Measurements from ENCODE around the gene DNAJA4.

- no peak for TF ChIP-seq EP300 (IDR thresholded peaks at IDR 0.05; ENCODE audit: borderline replicate concordance in 1 of 2, low read depth in 2 of 2, low read length in 2 of 2)
- no peak for TF ChIP-seq RAD21 (IDR thresholded peaks at IDR 0.05 in 1 of 2, conservative IDR thresholded peaks at IDR 0.05 in 1 of 2; ENCODE audit: low read depth in 2 of 2, low read length in 2 of 2)
- TF ChIP-seq CTCF (IDR thresholded peaks at IDR 0.05; ENCODE audit: control extremely low read depth in 1 of 3, insufficient read depth in 1 of 3, low read depth in 1 of 3, low read length in 3 of 3), result no peak
- no peak for TF ChIP-seq SP1 (IDR thresholded peaks at IDR 0.05; ENCODE audit: low read depth, low read length)
- TF ChIP-seq POLR2A (IDR thresholded peaks at IDR 0.05; ENCODE audit: control extremely low read depth in 1 of 2, low read depth in 2 of 2, low read length in 2 of 2), result no peak
- no peak for TF ChIP-seq CHD1 (IDR thresholded peaks at IDR 0.05; ENCODE audit: low read depth, low read length)
- TF ChIP-seq EZH2 (IDR thresholded peaks at IDR 0.05; ENCODE audit: low read depth, low read length, severe bottlenecking), result no peak
- TF ChIP-seq SP4 (IDR thresholded peaks at IDR 0.05; ENCODE audit: low read length), result no peak
- no peak for TF ChIP-seq ZNF274 (IDR thresholded peaks at IDR 0.05; ENCODE audit: borderline replicate concordance, extremely low read depth, low read length)
These were observed 57.9 kb downstream of the DNAJA4 start for GRCh38 chr15:78322243-78322642.
